ENCODE measurements around the gene ACADSB. TPM values are rescaled to one million over a fixed set of nuclear protein-coding genes. Genes with fewer than 3 reads are reported as not detected.
A peak's percentile ranks its signal among the peaks of the same experiment; 100 is the strongest.

ACADSB gene
- total RNA-seq, 1 experiment from 2014 or later, result 8.4 TPM

DNA sequence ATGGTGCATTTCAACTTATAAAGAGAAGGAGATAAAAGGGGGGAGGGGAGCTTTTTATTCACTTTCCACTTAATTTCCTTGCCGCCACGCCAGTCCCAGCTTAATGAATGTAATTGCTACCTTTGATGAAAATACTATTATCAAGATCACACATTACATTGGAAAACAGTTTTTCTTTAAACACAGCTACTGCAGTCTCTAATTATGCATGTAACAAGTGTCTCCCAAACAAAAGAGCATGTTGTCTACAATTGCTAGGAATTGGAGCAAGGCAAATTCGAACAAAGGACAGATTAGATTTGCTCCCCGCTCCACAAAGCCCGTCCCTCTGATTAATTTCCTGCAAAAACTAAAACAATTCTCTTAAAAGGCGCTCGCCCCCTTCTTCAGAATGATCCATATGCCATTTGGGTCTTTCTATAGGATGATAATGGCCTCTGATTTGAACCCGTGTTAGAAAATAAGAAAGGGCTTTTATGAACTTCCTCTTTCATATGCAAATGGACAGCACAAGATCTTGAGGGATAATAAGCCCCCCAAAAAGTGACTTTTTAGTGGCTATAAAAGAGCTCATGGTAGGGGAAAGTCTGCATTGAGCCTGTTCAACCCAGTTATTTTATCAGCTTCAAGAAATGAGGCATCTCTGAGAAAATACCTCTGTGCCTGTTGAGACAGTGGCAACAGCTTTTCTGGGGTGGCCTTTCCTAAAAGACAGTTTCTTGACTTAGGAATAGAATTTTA is 60.6 kb downstream of the ACADSB start:
- in situ Hi-C loops (cut with HindIII; ENCODE audit: low pct_unique_long_range_greater_than_20kb, low sequenced_read_pairs), result no loop called here
- no peak for DNase-seq (ENCODE audit: low read depth, low spot score)

DNA sequence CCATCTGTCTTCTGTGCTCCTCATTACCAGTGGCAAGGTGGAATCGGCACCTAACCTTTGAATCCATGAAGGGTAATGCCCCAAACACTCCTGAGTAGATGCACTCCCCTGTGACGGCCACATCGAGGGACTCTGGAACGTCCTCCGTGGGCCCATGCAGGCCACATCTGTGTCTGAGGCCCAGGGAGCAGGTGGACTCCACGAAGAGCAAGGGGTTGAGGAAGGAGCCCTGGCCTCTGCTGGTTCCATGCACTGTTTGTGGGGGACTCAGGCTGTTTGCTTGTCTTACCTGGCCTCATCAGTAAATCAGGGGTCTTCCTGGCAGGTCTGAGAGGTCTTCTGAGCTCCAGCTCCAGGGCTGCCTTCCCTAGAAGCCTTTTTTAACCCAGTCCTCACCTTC is 64.4 kb downstream of the ACADSB start:
- in situ Hi-C loops (cut with HindIII; ENCODE audit: low pct_unique_long_range_greater_than_20kb, low sequenced_read_pairs), result no loop called here
- DNase-seq (ENCODE audit: low read depth, low spot score), result no peak

- in situ Hi-C loops (cut with HindIII; ENCODE audit: low pct_unique_long_range_greater_than_20kb, low sequenced_read_pairs), result no loop called here
- DNase-seq (ENCODE audit: low read depth, low spot score), result no peak
These were observed 65.4 kb downstream of the ACADSB start for GRCh38 chr10:123074215-123074614.

DNA sequence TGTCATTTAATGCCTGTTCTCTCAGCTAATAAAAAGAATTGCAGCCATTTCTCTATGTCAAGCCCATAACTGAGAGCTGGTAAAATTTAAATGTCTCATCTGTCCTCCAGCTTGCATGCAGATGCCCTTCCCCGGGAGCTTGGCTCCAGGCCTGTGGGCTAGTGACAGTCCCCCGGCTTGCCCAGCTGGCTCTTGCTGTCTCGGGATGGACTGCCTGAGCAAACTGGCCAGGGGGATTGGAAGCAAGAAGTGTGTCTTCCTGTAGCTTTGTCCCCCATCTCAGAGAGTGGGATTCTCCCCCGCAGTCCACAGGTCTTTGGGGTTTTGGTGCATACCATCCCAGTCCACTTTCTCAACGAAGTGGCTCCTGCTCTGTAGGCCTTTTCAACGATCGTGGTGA is 73.1 kb downstream of the ACADSB start:
- in situ Hi-C loops (cut with HindIII; ENCODE audit: low pct_unique_long_range_greater_than_20kb, low sequenced_read_pairs), result no loop called here
- no peak for DNase-seq (ENCODE audit: low read depth, low spot score)

DNA sequence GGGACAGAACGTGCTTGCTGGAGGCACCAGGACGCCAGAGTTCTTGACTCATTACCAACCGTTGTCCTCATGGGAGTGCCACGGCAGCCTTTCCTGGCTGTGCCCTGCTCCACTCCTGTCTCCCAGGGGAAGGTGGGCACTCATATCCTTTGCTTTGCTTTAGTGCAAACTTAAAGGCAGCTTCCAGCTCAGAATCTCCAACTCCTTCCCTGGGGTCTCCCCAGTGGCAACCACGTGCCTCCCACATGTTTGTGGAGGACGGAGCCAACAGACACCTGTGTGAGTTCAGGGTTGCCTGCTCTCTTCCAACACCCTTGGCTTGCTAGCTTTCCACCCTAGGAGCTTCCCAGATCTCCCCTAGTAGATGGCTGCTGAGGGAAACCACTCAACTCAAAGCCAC is 75.0 kb downstream of the ACADSB start:
- no peak for DNase-seq (ENCODE audit: low read depth, low spot score)
- in situ Hi-C loops (cut with HindIII; ENCODE audit: low pct_unique_long_range_greater_than_20kb, low sequenced_read_pairs), result no loop called here

GRCh38 chr10:123086281-123086680 is 77.5 kb downstream of the ACADSB start:
- DNase-seq (ENCODE audit: low read depth, low spot score), result no peak
- in situ Hi-C loops (cut with HindIII; ENCODE audit: low pct_unique_long_range_greater_than_20kb, low sequenced_read_pairs), result no loop called here

DNA sequence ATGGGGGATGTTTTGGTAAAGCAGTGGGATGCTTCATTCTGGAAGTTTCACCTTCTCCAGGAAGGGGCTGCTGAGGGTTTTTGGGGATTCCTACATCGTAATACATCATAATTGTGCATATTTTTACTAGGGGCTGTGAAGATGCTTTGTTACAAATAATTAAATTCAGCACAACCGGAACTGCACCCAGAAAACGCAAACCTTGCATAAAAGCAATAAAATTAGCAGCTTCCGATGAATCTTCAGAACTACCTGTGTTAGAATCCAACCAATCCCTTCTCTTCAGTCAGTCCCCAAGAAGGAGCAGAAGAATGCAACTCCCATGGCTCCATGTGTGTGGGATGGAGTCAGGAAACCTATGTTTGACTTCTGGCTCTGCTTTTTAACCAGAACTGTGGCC is 78.5 kb downstream of the ACADSB start:
- in situ Hi-C loops (cut with HindIII; ENCODE audit: low pct_unique_long_range_greater_than_20kb, low sequenced_read_pairs), result no loop called here
- no peak for DNase-seq (ENCODE audit: low read depth, low spot score)

DNA sequence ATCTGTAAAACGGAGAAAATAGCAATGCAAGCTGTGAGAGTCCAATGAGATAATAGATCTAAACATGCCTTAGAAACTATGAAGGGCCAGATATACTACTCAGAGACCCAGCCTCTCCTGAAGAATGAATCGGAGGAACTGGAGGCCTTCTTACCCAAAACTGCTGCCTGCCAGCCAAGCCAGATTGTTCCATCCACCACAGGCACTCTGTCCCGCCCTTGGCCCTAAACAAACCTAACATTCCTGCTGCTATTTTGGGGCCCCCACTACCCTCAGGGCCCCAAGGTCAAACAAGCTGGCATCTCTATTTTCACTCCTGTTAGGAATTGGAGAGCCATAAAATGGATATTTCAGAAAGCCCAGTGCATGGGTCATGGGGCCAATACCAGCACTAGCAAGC is 79.0 kb downstream of the ACADSB start:
- in situ Hi-C loops (cut with HindIII; ENCODE audit: low pct_unique_long_range_greater_than_20kb, low sequenced_read_pairs), result no loop called here
- DNase-seq (ENCODE audit: low read depth, low spot score), result no peak

GRCh38 chr10:123092635-123093414 is 84.0 kb downstream of the ACADSB start:
- in situ Hi-C loops (cut with HindIII; ENCODE audit: low pct_unique_long_range_greater_than_20kb, low sequenced_read_pairs), result no loop called here
- DNase-seq (ENCODE audit: low read depth, low spot score), result no peak

- no peak for DNase-seq (ENCODE audit: low read depth, low spot score)
- in situ Hi-C loops (cut with HindIII; ENCODE audit: low pct_unique_long_range_greater_than_20kb, low sequenced_read_pairs), result no loop called here
These were observed 84.7 kb downstream of the ACADSB start for GRCh38 chr10:123093489-123093888.

DNA sequence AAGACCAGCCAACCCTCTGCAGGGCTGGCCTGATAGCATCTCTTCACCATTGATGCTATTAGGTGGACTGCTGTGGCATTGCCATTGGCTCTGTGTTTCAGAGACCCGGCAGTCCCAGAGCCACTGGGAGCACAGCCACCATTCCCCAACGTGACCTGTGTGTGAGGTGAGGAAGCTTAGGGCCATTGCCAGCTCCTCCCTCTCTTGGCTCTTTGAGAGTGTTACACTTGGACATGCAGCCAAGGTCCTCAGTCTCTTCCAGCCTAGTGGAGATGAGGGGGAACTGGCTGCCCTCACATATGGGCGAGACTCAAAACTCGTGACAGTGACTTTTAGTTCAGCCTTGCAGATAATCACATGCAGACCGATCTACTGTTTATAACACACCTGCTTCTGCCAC is 87.6 kb downstream of the ACADSB start:
- no peak for DNase-seq (ENCODE audit: low read depth, low spot score)
- in situ Hi-C loops (cut with HindIII; ENCODE audit: low pct_unique_long_range_greater_than_20kb, low sequenced_read_pairs), result no loop called here

GRCh38 chr10:123097039-123097438 is 88.2 kb downstream of the ACADSB start:
- in situ Hi-C loops (cut with HindIII; ENCODE audit: low pct_unique_long_range_greater_than_20kb, low sequenced_read_pairs), result no loop called here
- peak; percentile 2 for DNase-seq (ENCODE audit: low read depth, low spot score)

DNA sequence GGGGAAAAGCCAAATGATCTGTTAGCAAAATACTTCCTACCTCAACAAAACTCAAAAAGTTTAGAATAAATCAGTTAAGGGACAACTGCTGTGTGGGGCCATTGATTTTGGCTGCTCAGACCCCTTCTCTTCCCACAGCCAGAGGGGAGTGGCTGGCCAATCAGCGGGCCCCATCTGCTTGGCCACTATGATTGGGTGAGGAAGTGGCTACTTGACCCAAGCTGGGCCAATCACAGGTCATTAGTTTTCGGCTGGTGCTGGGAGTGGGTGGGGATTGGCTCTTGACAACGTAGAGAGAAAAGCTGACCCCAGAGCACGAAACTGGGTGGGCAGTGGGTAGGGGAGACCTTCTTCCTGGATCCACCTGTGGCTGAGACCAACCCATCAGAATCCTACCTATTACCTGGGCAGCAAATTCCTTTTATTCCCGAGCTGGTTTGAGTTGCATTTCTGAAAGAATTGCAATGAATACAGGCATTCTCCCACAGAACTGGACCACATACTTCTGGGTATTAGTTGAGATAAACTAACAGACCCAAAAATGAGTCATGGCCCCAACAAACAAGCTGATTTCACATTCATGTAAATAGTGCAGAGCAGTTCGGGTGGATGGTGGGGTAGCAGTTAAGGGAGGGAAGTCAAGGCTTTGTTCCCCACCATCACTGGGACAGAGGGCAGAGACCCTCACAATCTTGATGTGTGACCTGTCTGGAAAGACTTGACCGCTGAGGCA is 91.4 kb downstream of the ACADSB start:
- no peak for DNase-seq (ENCODE audit: low read depth, low spot score)
- in situ Hi-C loops (cut with HindIII; ENCODE audit: low pct_unique_long_range_greater_than_20kb, low sequenced_read_pairs), result no loop called here

DNA sequence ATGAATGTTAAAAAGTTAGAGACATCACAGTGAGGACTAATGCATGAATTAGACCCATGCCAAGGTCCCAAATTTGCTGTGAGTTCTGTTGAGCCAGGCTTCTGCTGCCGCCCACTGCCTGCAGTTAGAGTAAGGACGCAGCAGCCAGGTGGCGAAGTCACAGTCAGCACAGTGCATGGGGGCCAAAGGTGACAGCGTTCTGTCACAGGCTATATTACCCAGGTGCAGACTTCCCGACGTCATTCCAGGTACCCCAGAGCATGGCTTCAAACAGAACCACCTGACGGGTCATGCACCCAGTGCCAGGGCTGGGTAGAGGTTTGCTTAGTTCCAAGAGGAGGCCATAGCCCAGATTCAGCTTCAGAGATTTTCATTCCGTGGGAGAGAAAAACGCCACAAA is 93.1 kb downstream of the ACADSB start:
- in situ Hi-C loops (cut with HindIII; ENCODE audit: low pct_unique_long_range_greater_than_20kb, low sequenced_read_pairs), result no loop called here
- no peak for DNase-seq (ENCODE audit: low read depth, low spot score)

- no peak for DNase-seq (ENCODE audit: low read depth, low spot score)
- in situ Hi-C loops (cut with HindIII; ENCODE audit: low pct_unique_long_range_greater_than_20kb, low sequenced_read_pairs), result no loop called here
These were observed 93.9 kb downstream of the ACADSB start for GRCh38 chr10:123102673-123103072.

- DNase-seq (ENCODE audit: low read depth, low spot score), result no peak
- in situ Hi-C loops (cut with HindIII; ENCODE audit: low pct_unique_long_range_greater_than_20kb, low sequenced_read_pairs), result no loop called here
These were observed 95.1 kb downstream of the ACADSB start for GRCh38 chr10:123103944-123104343.

Data from SK-MEL-5 (cell line).